GM21723 (cell line): ENCODE data around the gene PSMG2.
A peak's percentile ranks its signal among the peaks of the same experiment; 100 is the strongest.

Experiments
- ATAC-seq: cut with Tn5 transposase; IDR thresholded peaks from one replicate; pipeline ENCODE4 v1.9.1; 2021; ENCODE audit warnings: mild to moderate bottlenecking, moderate library complexity; ENCODE audit not compliant: unreplicated experiment

PSMG2 gene

GRCh38 chr18:12702221-12703095, at the start of gene PSMG2, which contains the start of gene CEP76:
TSS of gene PSMG2 (plus strand) at chr18:12703042. CDS start at chr18:12703108, 66 bp downstream.
TSS of gene CEP76 (minus strand) at chr18:12702723. CDS start at chr18:12702548, 175 bp downstream.
- ATAC-seq: peak; percentile 84

- ATAC-seq: no peak
Measured at GRCh38 chr18:12654971-12655370, 47.9 kb upstream of the PSMG2 start.

- no peak for ATAC-seq
Measured at GRCh38 chr18:12656605-12656937, 46.3 kb upstream of the PSMG2 start.

- ATAC-seq: peak; percentile 50
Measured at GRCh38 chr18:12656938-12657683, 45.7 kb upstream of the PSMG2 start.

GRCh38 chr18:12657684-12658425, 45.0 kb upstream of the PSMG2 start, which contains the start of gene SPIRE1:
TSS of gene SPIRE1 (minus strand) at chr18:12658107. CDS start at chr18:12657866, 241 bp downstream.
- peak; percentile 79 for ATAC-seq

- peak; percentile 19 for ATAC-seq
Measured at GRCh38 chr18:12658426-12659138, 44.3 kb upstream of the PSMG2 start.

- ATAC-seq: no peak
Measured at GRCh38 chr18:12659904-12660605, 42.8 kb upstream of the PSMG2 start.

- ATAC-seq: no peak
Measured at GRCh38 chr18:12668041-12668440, 34.8 kb upstream of the PSMG2 start.

- ATAC-seq: no peak
Measured at GRCh38 chr18:12679183-12679786, 23.6 kb upstream of the PSMG2 start.

- ATAC-seq: no peak
Measured at GRCh38 chr18:12686100-12686499, 16.7 kb upstream of the PSMG2 start.

- no peak for ATAC-seq
Measured at GRCh38 chr18:12689256-12689850, 13.5 kb upstream of the PSMG2 start.

- ATAC-seq: no peak
Measured at GRCh38 chr18:12692206-12692605, 10.6 kb upstream of the PSMG2 start.

GRCh38 chr18:12694032-12694431, 8.8 kb upstream of the PSMG2 start:
- ATAC-seq: no peak

- no peak for ATAC-seq
Measured at GRCh38 chr18:12699747-12700146, 3.1 kb upstream of the PSMG2 start.

GRCh38 chr18:12701161-12701560, 1.7 kb upstream of the PSMG2 start:
- ATAC-seq: no peak

- peak; percentile 7 for ATAC-seq
Measured at GRCh38 chr18:12703096-12703567, 290 bp downstream of the PSMG2 start.

- no peak for ATAC-seq
Measured at GRCh38 chr18:12703664-12704063, 822 bp downstream of the PSMG2 start.

GRCh38 chr18:12711446-12711845, 8.6 kb downstream of the PSMG2 start:
- no peak for ATAC-seq
